Fibroblast of skin of scalp (primary cell): Measurements from ENCODE around the gene SORL1-AS1.

Experiments used
- DNase-seq: peaks from one replicate; pipeline ENCODE4 v3.0.0-alpha.2; 2013

Gene SORL1-AS1

GRCh38 chr11:121451178-121451985, 1.4 kb downstream of the SORL1-AS1 start:
- no peak for DNase-seq

- no peak for DNase-seq
Measured at GRCh38 chr11:121450401-121450800, 2.4 kb downstream of the SORL1-AS1 start.

- no peak for DNase-seq
Measured at GRCh38 chr11:121449626-121450025, 3.1 kb downstream of the SORL1-AS1 start.

GRCh38 chr11:121449123-121449522, 3.6 kb downstream of the SORL1-AS1 start:
- DNase-seq = no peak

GRCh38 chr11:121448431-121448941, 4.3 kb downstream of the SORL1-AS1 start:
- no peak for DNase-seq

GRCh38 chr11:121448011-121448410, 4.8 kb downstream of the SORL1-AS1 start:
- no peak for DNase-seq

- peak; percentile 44 for DNase-seq
Measured at GRCh38 chr11:121446752-121447156, 6.0 kb downstream of the SORL1-AS1 start.

GRCh38 chr11:121445071-121445768, 7.5 kb downstream of the SORL1-AS1 start:
- no peak for DNase-seq

- DNase-seq = no peak
Measured at GRCh38 chr11:121444526-121444925, 8.2 kb downstream of the SORL1-AS1 start.

GRCh38 chr11:121443688-121444275, 9.0 kb downstream of the SORL1-AS1 start:
- no peak for DNase-seq

GRCh38 chr11:121441521-121441920, 11.2 kb downstream of the SORL1-AS1 start:
- no peak for DNase-seq

- no peak for DNase-seq
Measured at GRCh38 chr11:121439759-121440158, 13.0 kb downstream of the SORL1-AS1 start.

GRCh38 chr11:121439337-121439736, 13.4 kb downstream of the SORL1-AS1 start:
- peak; percentile 27 for DNase-seq

- no peak for DNase-seq
Measured at GRCh38 chr11:121437686-121438078, 15.1 kb downstream of the SORL1-AS1 start.

- peak; percentile 42 for DNase-seq
Measured at GRCh38 chr11:121437018-121437685, 15.6 kb downstream of the SORL1-AS1 start.

GRCh38 chr11:121435551-121436511, 16.9 kb downstream of the SORL1-AS1 start:
- no peak for DNase-seq

- DNase-seq = no peak
Measured at GRCh38 chr11:121435132-121435531, 17.6 kb downstream of the SORL1-AS1 start.

GRCh38 chr11:121431820-121432526, 20.8 kb downstream of the SORL1-AS1 start:
- DNase-seq = no peak

GRCh38 chr11:121429556-121429955, 23.2 kb downstream of the SORL1-AS1 start:
- no peak for DNase-seq

GRCh38 chr11:121427400-121427744, 25.4 kb downstream of the SORL1-AS1 start:
- DNase-seq = no peak
